PC-3 (cell line): Measurements from ENCODE around the gene PIK3IP1. TPM values are rescaled to one million over a fixed set of nuclear protein-coding genes. Genes with fewer than 3 reads are reported as not detected.

Experiments used
- ATAC-seq: fragments of 200-7000 bp; cut with Tn5 transposase; 2 replicates; pipeline ENCODE4 v1.9.1; 2020; ENCODE audit warnings: mild to moderate bottlenecking, moderate library complexity
- BruUV-seq: library from RNA; stranded (reverse); fragments of 400-500 nt; replicated peaks from 2 replicates; lab custom pipeline; 2021; lab: Mats Ljungman, UMichigan
- CTCF ChIA-PET: fragments of 300-600 bp; sonication (Branson Sonifier 250); formaldehyde crosslinking; loops from one replicate; lab custom pipeline; 2022; ENCODE audit warnings: antibody characterized with exemption; lab: Charles Lee
- POLR2A ChIA-PET: fragments of 300-600 bp; sonication (Branson Sonifier 250); formaldehyde crosslinking; loops from one replicate; lab custom pipeline; 2022; ENCODE audit warnings: antibody characterized with exemption; ENCODE audit not compliant: unreplicated experiment; lab: Charles Lee
- DNase-seq: peaks from one replicate; pipeline ENCODE4 v3.0.0-alpha.2; 2015
- H2AFZ ChIP-seq: fragments of 300-600 bp; sonication (generic); 2 replicates; pipeline ENCODE4 v1.6.0; 2016; ENCODE audit warnings: antibody characterized with exemption, low read length
- H3F3A ChIP-seq: fragments of 300-600 bp; sonication (generic); one replicate; pipeline ENCODE4 v1.6.0; 2017; ENCODE audit warnings: antibody characterized with exemption, low read length, control low read depth, mild to moderate bottlenecking; ENCODE audit not compliant: unreplicated experiment
- H3K27ac ChIP-seq: fragments of 300-600 bp; sonication (generic); 2 replicates; pipeline ENCODE4 v1.5.1; 2016; ENCODE audit warnings: mild to moderate bottlenecking, low read length
- H3K27me3 ChIP-seq: fragments of 300-600 bp; sonication (generic); 2 replicates; pipeline ENCODE4 v1.6.1; 2016; ENCODE audit warnings: low read length, mixed read lengths
- H3K36me3 ChIP-seq: fragments of 300-600 bp; sonication (generic); 2 replicates; pipeline ENCODE4 v1.6.1; 2016; ENCODE audit warnings: low read depth, mixed run types, low read length, mixed read lengths
- H3K4me1 ChIP-seq: fragments of 300-600 bp; sonication (generic); 2 replicates; pipeline ENCODE4 v1.5.1; 2016; ENCODE audit warnings: low read length; ENCODE audit not compliant: insufficient read depth
- H3K4me2 ChIP-seq: fragments of 300-600 bp; sonication (generic); 2 replicates; pipeline ENCODE4 v1.6.0; 2016; ENCODE audit warnings: low read length
- H3K4me3 ChIP-seq: fragments of 300-600 bp; sonication (generic); 2 replicates; pipeline ENCODE4 v1.5.1; 2016; ENCODE audit warnings: mild to moderate bottlenecking, low read length, mixed read lengths
- H3K79me2 ChIP-seq: fragments of 300-600 bp; sonication (generic); 2 replicates; pipeline ENCODE4 v1.6.1; 2017; ENCODE audit warnings: low read length, mixed read lengths
- H3K9ac ChIP-seq: fragments of 300-600 bp; sonication (generic); 2 replicates; pipeline ENCODE4 v1.6.0; 2016; ENCODE audit warnings: mild to moderate bottlenecking, low read length
- H3K9me2 ChIP-seq: fragments of 300-600 bp; sonication (generic); replicated peaks from 2 replicates; pipeline ENCODE4 v1.6.1; 2016; ENCODE audit warnings: mixed run types, low read length, mixed read lengths
- H3K9me3 ChIP-seq: fragments of 300-600 bp; sonication (generic); 2 replicates; pipeline ENCODE4 v1.6.1; 2016; ENCODE audit warnings: low read length, mixed read lengths
- H4K20me1 ChIP-seq: fragments of 300-600 bp; sonication (generic); 2 replicates; pipeline ENCODE4 v1.6.1; 2016; ENCODE audit warnings: low read length, mixed read lengths
- CTCF ChIP-seq: fragments of 300-600 bp; sonication (generic); conservative IDR thresholded peaks from 2 replicates; pipeline ENCODE4 v1.5.1; 2017; ENCODE audit warnings: antibody characterized with exemption, low read depth, mild to moderate bottlenecking, low read length
- EZH2 ChIP-seq: fragments of 300-600 bp; sonication (generic); IDR thresholded peaks from one replicate; pipeline ENCODE4 v1.6.1; 2017; ENCODE audit warnings: antibody characterized with exemption, mild to moderate bottlenecking, low read length; ENCODE audit not compliant: unreplicated experiment
- EZH2phosphoT487 ChIP-seq: fragments of 300-600 bp; sonication (generic); IDR thresholded peaks from 2 replicates; pipeline ENCODE4 v1.6.1; 2018; ENCODE audit warnings: mild to moderate bottlenecking, antibody characterized with exemption, low read length, borderline replicate concordance
- intact Hi-C: fragments of 100-400 bp; cut with micrococcal nuclease; formaldehyde crosslinking; loops from 2 replicates; pipeline ENCODE4 v1.9.0; 2023
- total RNA-seq: library from RNA; depleted of rRNA; stranded (reverse); fragments of >200 nt; gene quantifications from 2 replicates; pipeline ENCODE4 v1.2.3, GENCODE V29; 2014

The PIK3IP1 gene
- total RNA-seq, 1 experiment from 2014 or later: 1.9 TPM

GRCh38 chr22:31250740-31251600 lies 41.3 kb downstream of the PIK3IP1 start:
- H3K27me3 ChIP-seq: no peaks in the 10 kb centered on the region
- no peaks in the 10 kb centered on the region for H3K4me1 ChIP-seq
- H3K4me3 ChIP-seq: no peak overlapping the region
- ATAC-seq (no peak), DNase-seq (no peak)
- H3K9me3 ChIP-seq: no peaks in the 10 kb centered on the region
- H4K20me1 ChIP-seq: no peaks in the 10 kb centered on the region
- H3K79me2 ChIP-seq: no peaks in the 10 kb centered on the region
- H3K36me3 ChIP-seq: no peaks in the 10 kb centered on the region
- no peak overlapping the region for H2AFZ ChIP-seq
- intact Hi-C loops: no loop called here
- no peak overlapping the region for H3K4me2 ChIP-seq
- ChIA-PET POLR2A (no interaction called here), CTCF (no interaction called here)
- no peaks in the 10 kb centered on the region for H3K9me2 ChIP-seq
- TF ChIP-seq CTCF (no peak), EZH2 (no peak), EZH2phosphoT487 (no peak)
- H3K9ac ChIP-seq: no peak overlapping the region
- BruUV-seq: no TSS peak
- no peaks in the 10 kb centered on the region for H3F3A ChIP-seq
- no peak overlapping the region for H3K27ac ChIP-seq

- intact Hi-C loops: loop anchor here (2.0 kb wide), 1 partner anchor 24 kb away; no protein-coding TSS in a partner anchor
- H3K4me1 ChIP-seq: peaks cover 5% of the 10 kb centered on the region
- no peak overlapping the region for H3K9ac ChIP-seq
- no peaks in the 10 kb centered on the region for H3K9me2 ChIP-seq
- DNase-seq (no peak), ATAC-seq (no peak)
- ChIA-PET POLR2A (no interaction called here), CTCF (no interaction called here)
- no peaks in the 10 kb centered on the region for H3K36me3 ChIP-seq
- no peak overlapping the region for H3K4me2 ChIP-seq
- no peak for TF ChIP-seq CTCF
- no peak for TF ChIP-seq EZH2phosphoT487
- TF ChIP-seq EZH2: no peak
- no peaks in the 10 kb centered on the region for H4K20me1 ChIP-seq
- H3K4me3 ChIP-seq: no peak overlapping the region
- no peak overlapping the region for H3K27ac ChIP-seq
- no peak overlapping the region for H2AFZ ChIP-seq
- H3F3A ChIP-seq: no peaks in the 10 kb centered on the region
- H3K79me2 ChIP-seq: no peaks in the 10 kb centered on the region
- H3K27me3 ChIP-seq: no peaks in the 10 kb centered on the region
- H3K9me3 ChIP-seq: no peaks in the 10 kb centered on the region
- BruUV-seq: no TSS peak
These were observed 43.0 kb downstream of the PIK3IP1 start for GRCh38 chr22:31248965-31249958.
